ENCODE results near the gene OPA1.
"Not testable (repeated sequence)": the region's sequence is repeated elsewhere in the genome, so short reads cannot be mapped to it uniquely, and the experiment has no call there.

The OPA1 gene

GRCh38 chr3:193590088-193590856 is 2.7 kb upstream of the OPA1 start:
- peak; percentile 64 for DNase-seq

GRCh38 chr3:193593668-193594030 is 641 bp downstream of the OPA1 start:
- no peak for DNase-seq

- no peak for DNase-seq
These were observed 2.1 kb downstream of the OPA1 start for GRCh38 chr3:193594946-193595689.

- DNase-seq = no peak
These were observed 3.0 kb downstream of the OPA1 start for GRCh38 chr3:193595939-193596487.

- no peak for DNase-seq
These were observed 5.2 kb downstream of the OPA1 start for GRCh38 chr3:193598202-193598601.

DNA sequence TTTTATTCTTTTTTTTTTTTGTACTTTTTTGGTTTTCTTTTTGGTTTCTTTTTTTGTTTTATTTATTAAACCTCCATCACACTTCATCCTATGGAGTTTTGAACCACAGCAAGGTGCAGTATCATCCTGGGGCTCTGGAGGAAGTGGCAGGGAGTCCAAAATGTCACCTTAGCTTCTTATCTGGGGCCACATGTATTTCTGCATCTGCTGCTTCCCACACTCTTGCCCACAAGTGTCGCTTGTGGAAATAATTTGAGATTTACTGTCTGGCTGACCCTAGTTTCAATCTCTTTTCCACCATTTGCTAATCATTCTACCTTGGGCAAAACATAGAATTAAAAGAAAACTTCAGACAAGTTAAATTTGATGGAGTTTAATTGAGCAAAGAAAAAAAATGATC is 6.4 kb downstream of the OPA1 start:
- no peak for DNase-seq

DNA sequence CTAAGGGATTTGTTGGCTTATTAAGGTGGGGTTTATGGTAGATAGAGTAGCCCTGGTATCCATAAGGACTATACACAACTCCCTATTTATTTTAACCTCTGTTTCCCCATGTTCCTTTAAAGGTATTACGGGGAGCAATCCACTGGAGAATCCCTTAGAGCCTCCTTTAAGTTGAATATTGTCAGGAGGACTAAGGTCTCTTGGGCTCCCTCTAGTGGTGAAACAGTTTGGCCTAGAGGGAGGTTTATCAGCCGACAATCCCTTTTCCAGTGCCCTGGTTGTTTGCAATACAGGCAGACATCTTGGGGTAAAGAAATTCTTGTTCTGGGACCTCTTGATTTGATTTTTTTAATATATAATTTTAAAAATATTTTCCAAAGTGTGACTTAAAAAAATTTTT is 12.9 kb downstream of the OPA1 start:
- peak; percentile 68 for DNase-seq

GRCh38 chr3:193606892-193607291 is 13.9 kb downstream of the OPA1 start:
- not testable (repeated sequence) for DNase-seq

- not testable (repeated sequence) for DNase-seq
These were observed 17.5 kb downstream of the OPA1 start for GRCh38 chr3:193610516-193610915.

- DNase-seq = no peak
These were observed 21.4 kb downstream of the OPA1 start for GRCh38 chr3:193614430-193614829.

DNA sequence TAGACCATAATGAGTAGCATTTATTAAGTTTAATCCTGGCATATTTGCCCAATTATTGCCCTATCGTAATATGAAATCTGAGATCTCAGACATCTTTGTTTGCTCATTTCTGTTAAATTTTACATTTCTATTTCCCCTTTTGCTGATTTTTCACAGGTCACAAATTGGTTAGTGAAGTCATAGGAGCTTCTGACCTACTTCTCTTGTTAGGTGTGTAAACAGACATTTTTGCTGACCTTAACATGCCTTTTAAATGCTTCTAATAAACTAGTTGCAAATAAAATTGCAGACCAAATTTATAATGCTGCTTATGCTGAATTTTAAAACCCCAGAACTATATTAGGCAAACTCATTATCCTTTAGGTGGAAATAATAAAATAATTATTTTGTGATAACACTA is 24.6 kb downstream of the OPA1 start:
- DNase-seq = no peak

DNA sequence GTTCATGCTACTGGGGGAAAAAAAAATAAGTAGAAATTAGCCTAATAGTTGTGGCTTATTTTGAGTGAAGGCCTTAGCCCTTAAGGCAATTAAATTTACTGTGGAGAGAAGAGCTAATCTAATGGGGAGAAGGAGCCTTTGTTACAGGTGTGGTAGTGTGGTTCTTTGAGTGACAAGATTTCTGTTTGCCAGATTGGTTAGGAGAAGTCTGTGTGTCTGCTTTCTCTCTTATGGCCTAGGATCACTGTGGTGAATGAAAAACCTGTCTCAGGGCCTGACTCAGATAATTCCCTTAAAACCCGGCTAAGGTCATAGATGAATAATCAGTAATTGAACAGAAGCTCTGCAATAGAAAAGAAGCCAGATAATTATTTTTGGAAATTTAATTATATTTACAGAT is 27.0 kb downstream of the OPA1 start:
- no peak for DNase-seq

DNA sequence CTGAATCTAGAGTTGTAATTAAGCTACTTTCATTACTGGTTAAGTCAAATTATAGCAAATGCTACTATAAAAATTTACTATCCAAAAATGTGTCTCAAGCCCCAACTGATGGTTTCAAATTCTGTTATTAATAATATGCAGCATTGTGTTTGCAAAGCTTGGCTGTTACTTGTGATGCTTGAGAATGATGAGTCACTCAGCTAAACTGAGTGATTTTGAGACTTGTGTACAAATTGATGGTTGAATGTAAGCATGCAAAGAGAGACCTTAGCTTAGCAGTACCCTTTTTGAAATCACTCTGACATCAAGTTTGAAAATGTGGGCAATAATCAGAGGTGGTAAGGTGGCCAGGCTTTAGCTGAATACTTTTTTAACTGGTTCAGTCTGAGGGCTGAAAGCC is 27.6 kb downstream of the OPA1 start:
- no peak for DNase-seq

DNA sequence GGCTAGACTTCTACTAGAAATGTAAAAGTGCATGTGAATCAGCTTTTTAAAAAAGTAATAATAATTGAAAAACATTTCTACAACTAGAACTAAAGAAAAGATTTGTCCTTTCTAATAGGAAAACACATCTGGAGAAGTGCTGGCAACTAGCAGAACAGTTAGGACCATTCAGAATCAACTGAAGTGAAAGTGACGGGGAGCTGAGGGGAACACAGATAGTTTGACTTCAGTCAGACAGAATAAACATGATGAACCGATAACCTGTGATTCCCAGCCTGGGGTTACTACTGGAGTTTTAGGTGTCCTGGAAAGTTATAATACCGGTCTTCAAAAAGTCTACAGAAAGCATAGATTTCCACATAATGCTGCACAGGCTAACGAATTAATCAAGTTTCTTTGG is 28.1 kb downstream of the OPA1 start:
- DNase-seq = no peak

GRCh38 chr3:193630005-193630404 is 37.0 kb downstream of the OPA1 start:
- DNase-seq = no peak

- no peak for DNase-seq
These were observed 44.8 kb downstream of the OPA1 start for GRCh38 chr3:193637831-193638230.

DNA sequence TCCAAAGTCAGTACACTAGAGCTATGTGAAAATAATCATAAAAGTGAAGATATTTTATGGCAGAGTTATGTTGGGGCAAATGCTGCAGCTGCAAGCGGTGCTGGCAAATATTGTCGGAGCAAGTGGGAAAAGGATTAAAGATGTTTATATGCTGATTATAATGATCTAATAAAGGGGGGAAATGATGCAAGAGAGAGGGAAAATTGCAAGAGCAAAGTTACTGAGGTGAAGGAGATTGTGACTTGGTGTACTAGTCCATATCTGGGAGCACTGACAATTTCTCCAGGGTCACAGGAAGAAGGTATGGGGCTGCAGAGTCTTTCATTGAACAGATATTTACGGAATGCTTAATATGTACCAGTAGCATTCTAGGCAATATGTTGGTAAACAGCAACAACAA is 45.8 kb downstream of the OPA1 start:
- DNase-seq = no peak

DNA sequence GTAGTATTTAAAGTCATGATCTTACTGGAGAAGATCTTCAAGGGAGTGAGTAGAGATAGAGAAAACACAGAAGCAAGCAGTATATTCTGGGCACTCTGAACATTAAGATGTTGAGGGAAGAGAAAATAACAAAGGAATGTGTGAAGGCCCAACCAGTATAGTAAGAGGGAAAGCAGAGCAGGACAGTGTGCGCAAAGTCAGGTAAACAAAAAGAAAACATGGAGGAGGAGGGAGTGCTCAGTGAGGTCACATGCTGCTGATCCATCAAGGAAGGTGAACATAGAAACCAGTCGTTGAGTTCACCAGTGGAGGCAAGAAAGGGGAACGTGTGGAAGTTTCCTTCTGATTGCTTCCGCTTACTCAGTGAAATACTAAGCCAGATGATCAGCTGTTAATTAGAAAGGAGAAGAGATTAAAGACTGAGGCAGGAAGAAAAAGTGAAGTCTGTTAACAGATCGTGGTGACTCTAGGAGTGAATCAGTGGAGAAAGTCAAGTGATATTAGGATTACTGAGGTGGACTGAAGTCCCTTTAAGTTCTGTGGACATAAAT is 47.2 kb downstream of the OPA1 start:
- DNase-seq = no peak

- DNase-seq = no peak
These were observed 47.9 kb downstream of the OPA1 start for GRCh38 chr3:193640728-193641439.

DNA sequence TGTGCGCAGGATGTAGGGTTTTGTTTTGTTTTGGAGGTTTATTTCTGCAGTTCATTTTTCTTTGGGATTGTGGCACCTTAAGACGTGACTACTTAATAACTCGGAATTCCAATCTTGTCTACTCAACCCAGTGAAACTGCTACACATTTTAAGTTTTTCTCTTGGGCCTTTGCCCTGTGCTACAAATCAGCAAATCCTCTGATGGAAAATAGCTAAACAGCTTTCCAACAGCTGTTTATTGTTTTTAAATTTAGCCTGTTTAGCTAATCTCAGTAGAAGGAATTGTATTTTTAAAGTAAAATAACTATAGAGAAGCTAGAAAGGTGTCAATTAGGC is 48.4 kb downstream of the OPA1 start:
- DNase-seq = no peak

GRCh38 chr3:193645806-193646205 is 52.8 kb downstream of the OPA1 start:
- DNase-seq = no peak

GRCh38 chr3:193648542-193649076 is 55.6 kb downstream of the OPA1 start:
- DNase-seq = no peak

DNA sequence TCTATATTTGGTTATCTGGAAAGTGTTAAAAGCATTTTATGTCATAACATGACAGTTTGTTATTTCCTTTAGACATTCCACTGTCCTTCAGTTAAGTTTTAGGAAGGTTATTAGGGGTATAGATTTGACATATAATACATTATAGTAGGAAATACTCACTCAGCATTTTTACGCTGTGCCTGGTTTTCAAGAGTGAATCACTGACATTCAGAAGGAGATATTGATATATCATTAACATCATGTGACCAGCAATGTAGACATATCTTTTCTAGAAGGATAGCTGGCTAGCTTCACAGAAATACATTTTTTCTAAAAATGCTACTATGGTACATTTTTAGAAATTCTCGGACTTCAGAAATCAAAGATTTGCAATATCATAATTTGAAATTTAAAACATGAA is 57.6 kb downstream of the OPA1 start:
- DNase-seq = no peak
